Gastroesophageal sphincter (tissue), 3 donors: ENCODE measurements around the gene JAM3.

Source experiments
- CTCF ChIP-seq, 4 experiments: fragments of 200-600 bp in 2 of 4; fragments of 450-650 bp in 2 of 4; sonication (generic) in 1 of 4; IDR thresholded peaks; one replicate each; pipeline ENCODE4 v1.5.1; 2017 to 2019; ENCODE audit warnings: antibody characterized with exemption in 4 of 4, mild to moderate bottlenecking in 2 of 4, moderate library complexity in 2 of 4
- EP300 ChIP-seq: sonication (generic); formaldehyde crosslinking; IDR thresholded peaks from one replicate; pipeline ENCODE4 v1.6.1; 2017; ENCODE audit warnings: antibody characterized with exemption, mild to moderate bottlenecking
- POLR2A ChIP-seq, 2 donors: fragments of 450-650 bp; IDR thresholded peaks; one replicate each; pipeline ENCODE4 v1.6.1; 2017; ENCODE audit warnings: antibody characterized with exemption in 2 of 2, mild to moderate bottlenecking in 2 of 2, moderate library complexity in 1 of 2
- POLR2AphosphoS5 ChIP-seq: sonication (generic); formaldehyde crosslinking; IDR thresholded peaks from one replicate; pipeline ENCODE4 v1.6.1; 2017; ENCODE audit warnings: antibody characterized with exemption

- TF ChIP-seq CTCF (IDR thresholded peaks at IDR 0.05) (no peak), POLR2AphosphoS5 (no peak), POLR2A (IDR thresholded peaks at IDR 0.05) (no peak), EP300 (no peak)
Measured at GRCh38 chr11:134041791-134042696, 26.8 kb upstream of the JAM3 start.
